Stimulated activated CD8-positive, alpha-beta memory T cell treated with anti-CD3 and anti-CD28 coated beads, Interleukin-4, amount 100 ng/mL, for 4 hours (primary cell): Measurements from ENCODE around the gene CLMN.

ENCODE experiments used
- DNase-seq, 2 donors: peaks; one replicate each; pipeline ENCODE4 v3.0.0-alpha.2; 2020; ENCODE audit warnings: low read depth in 2 of 2, low spot score in 1 of 2

CLMN gene

DNA sequence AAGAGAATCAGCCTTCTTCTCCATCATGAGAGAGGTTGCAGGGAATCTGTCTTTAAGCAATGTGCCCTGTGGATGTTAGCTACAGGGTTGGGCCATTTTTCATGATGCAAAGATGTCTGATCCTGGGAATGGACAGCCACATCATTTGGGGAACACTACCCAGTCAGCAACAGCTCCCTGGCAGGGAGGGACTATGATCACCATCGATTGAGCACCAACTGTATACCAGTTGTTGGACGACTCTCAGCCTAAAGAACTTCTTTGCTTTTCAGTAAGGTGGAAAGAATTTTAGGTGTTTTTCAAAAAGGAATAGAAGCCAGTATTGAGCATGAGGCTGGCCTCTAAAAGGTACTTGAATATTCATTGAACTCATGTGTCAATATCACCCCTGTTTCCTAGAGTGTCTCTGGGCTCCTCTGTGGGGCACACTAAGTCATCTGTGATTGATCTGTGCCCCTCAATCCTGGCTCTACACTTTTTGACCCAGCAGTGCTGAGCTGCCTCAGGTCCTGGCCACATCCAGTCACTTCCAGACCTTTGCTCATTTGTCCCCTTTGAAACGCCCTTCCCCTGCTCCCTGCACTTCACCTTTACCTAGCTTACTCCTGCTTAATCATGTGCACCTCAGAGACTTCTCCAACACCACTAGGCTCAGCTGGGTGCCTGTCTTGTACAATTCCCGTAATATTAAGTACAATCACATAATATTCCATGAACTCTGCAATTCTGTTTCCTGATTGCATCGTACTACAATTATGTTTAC, 2.2 kb upstream of the CLMN start:
- no peak for DNase-seq

DNA sequence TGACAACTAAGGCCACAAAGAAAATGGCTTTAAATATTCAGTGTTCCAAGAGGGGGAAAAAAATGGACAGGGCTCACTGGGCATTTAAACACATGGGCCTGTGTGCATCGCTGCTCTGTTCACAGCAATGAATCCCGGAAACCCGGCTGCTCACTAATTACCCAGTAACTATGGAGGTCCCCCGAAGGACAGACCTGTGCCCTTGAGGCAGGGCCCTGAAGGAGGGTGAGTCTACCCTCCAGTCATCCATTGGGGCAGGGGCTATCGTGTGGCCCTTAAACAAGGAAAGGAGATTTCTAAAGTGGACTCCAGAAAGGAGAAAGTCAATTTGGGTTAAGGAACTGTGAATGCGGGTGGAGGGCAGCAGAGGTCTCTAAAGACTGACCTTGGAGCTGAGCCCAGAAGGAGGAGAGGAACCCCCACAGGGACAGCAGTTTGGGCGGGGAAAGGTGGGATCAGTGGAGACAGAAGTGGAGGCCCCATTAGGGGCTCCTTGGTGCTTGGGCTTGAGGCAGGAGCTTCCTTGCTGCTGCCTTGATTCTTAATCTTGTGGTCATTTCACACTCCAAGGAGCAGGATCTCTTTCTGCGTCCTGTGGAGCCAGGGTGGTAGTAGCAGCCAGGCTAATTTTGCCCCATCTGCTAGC, 1.4 kb upstream of the CLMN start:
- DNase-seq: no peak

DNA sequence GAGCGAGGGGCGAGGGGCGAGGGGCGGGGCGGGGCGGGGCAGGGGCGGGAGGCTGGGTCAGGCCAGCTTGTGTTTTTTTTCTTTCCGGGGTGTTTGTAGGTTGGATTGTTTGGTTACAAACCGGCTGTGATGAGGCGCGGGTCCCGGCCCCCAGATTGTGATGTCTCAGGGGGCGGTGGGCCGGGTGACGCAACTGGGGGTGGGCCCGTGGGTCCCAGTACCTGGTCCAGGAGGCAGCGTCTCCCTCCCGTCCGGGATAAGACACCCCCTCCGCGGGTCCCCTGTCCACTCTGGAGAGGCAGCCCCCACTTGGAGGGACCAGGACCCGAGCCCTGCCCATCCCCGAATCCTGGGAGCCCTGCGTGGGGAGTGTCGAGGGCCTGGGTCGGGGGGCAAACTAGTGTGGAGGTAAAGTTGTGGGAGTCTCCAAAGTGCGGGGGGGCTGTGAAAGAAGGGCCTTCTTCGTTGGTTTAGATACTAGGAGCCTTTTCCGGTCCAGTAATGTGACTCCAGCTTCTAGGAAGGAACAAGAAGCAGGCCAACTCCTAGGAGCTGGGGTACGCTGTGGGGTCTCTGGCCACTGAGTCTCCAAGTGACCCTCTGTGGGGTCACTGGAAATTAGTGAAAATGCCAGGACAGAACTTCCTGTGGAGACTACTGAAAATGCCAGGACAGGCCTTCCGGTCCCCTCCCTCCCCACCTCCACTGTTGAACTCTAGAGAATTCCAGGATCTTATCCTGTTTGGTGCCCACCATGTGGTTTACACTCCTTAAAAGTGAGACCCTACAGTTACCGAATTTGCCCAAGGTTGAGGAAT, 579 bp upstream of the CLMN start:
- no peak for DNase-seq

DNA sequence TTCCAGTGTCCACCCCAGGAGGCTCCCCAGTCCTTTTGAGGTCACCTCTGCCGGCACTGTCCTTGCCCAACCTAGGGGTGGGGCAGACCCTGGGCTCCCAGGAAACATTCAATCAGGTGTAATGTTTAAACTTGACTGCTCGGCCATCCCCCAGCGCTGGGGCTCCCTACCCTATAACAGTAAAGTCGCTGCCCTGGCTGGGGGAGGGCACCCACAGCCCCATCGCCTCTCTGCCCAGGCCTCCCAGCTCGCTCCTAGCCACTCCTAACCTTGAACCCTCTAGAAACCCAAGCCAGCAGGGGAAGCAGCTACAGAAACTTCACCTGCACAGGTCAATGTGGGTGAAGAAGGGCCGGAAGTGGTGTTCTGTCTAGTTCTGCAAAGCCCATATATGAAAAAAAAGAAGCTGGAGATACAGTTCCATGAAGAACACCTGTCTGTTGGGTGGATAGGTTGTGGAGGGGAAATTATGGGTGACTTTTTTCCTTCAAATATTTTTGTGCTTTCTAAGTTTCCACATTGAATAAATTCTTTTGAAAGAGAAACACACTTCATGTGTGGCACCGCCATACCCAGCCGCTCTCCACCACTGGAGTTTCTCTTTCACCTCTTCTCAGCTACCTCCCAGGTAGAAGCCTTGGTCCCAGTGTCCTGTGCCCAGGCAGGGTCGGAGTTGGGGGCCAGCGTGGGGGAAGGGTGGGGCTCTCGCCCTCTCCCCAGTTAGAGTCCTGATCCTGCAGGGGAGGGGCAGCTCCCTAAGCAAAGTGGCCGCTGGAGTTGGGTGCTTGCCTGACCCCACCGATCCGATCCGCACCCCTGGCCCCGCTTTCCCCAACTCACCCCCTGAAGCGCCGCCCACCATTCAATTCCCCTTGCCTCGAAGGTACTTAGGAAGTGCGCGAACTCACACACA, 1.1 kb downstream of the CLMN start:
- DNase-seq: no peak

DNA sequence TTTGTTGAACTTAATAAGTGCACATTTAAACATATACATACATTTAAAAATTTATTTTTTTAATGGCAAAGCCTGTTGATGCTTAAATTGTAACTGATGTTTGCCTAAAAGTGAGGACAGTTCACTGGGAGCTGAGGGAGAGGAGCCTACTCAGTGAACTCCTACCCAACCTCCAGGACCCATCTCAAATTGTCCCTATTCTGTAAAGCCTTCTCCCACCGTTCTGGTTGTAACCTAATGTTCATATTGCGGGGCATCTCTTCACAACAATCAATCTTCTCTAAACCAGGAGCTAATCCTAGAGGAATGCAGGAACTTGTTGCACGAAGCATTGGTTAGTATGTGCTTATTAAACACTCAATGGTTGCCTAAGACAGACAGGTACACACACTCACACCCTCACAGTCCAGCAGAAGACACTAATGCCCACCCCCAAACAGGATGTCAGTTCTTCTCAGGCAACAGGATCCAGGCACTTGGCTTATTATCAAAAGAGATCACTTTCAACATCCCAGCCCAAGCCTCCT, 1.8 kb downstream of the CLMN start:
- no peak for DNase-seq

DNA sequence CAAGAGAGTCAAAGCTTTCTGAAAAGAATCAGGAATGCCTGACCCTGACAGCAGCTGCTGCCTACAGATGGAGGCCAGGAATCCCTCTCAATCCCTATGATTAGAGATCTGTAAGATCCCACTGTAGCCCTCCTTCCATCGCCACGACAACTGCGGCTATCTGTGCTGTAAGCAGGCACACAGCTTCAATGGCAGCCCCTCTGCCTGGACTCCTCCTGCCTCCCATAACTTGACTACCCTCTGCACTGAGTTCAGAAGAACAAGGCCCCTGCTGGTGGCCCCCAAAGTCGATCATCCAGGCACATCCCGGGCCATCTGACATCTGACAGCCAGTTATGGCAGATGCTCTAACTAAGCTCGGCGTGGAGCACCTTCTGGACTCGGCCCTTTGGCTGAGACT, 2.9 kb downstream of the CLMN start:
- DNase-seq: no peak

DNA sequence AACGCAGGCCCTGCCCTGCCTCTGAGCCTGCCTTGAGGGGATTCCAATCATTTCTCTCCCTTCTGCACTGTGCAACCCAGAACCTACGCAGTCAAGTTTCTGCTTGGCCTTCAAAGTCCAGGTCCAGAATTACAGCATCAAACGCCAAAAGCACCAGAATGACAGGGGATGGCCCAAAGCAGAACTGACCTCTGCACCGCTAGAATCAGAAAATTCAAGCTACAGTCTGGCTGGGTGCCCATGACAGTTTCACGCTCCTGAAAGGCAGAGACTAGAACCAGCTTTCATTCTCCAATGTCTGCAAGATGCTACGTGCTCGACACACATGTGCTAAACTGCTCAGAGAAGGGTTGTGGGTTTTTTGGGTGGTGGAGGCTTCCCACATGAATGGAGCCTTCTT, 4.1 kb downstream of the CLMN start:
- DNase-seq: no peak

DNA sequence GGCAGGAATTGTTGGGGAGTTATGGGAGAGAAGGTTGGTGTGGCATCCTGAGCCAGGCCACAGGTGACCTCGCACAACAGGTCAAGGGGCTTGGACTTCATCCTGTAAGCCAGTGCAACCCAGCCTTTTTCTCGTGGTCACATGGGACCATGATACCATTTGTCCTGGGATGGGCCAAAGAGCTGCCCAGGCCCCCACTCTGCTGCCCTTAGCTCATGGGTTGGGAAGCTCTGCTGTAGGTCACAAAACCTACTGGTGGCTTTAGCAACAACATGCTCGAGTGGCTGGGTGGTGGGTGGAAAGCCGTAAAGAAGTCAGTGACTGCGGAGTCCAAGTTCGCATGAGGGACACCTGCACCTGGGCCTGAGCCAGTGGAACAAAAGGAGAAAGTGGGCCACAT, 4.6 kb downstream of the CLMN start:
- no peak for DNase-seq

DNA sequence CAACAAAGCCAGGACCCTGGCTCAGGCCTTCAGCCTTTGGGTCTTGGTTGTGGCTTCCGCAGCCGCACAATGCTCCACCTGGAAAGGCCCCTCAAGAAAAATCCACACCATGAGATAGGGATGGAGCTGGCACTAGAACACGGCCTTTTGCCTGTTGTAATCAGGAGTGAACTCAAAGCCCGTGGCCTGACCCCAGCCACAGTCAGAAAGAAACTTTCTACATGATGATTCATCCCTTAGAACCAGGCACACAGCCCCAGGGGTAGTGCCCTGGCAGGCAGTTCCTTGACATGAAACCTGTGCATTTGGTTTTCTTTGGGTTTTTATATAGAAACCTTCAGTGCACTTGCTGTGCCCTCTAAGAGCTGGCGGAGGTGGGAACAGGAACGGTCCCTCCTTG, 5.1 kb downstream of the CLMN start:
- no peak for DNase-seq

DNA sequence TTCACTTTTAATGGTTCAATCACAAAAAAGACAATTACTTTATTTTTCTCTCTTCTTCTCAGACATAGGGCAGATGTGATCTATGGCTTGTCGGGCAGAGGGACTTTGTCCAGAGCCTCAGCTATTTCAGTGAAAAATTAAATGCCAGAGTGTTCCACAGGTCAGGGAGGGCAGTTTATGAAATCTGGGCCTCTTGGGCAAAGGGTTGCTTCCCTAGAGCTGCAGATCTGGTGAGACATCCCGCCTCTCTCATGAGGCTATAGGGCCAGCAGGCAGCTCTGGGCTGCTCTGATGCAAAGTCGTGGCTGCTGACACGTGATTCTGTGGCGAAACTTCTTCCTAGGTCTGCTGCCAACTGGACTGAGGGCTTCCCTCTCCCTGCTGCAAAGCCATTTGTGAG, 6.0 kb downstream of the CLMN start:
- no peak for DNase-seq

DNA sequence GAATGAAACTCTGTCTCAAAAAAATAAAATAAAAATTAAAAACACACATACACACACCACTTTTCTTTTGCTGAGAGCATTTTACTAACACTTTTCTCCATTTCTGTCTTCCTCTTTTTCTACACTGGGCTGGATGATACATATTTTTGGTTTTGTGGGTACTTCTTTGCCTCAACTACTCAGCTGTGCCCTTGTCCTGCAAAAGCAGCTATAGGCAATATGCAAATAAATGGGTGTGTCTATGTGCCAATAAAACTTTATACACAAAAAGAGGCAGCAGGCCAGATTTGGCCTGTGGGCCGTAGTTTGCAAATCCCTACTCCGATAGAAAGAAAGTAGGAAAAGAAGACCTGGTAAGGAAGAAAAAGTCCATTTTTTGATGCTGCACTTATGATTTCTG, 6.5 kb downstream of the CLMN start:
- no peak for DNase-seq

DNA sequence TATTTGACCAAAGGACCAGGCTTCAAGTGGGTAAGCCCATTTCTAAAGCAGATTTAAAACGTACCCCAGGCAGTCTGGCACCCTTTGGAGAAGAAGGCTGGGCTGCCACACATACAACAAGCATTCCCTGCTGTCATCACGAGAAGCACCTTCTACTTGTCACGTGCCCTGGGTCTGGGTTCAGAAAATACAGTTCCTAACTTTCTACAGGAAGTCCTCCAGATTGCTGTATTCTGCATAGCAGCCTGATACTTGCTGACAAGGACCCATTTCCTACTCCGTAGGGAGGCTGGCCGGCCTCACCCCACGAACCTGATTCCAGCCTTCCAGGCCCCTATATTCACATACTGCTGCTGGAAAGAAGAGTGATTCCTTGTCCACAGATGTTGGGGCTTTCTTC, 7.4 kb downstream of the CLMN start:
- no peak for DNase-seq

DNA sequence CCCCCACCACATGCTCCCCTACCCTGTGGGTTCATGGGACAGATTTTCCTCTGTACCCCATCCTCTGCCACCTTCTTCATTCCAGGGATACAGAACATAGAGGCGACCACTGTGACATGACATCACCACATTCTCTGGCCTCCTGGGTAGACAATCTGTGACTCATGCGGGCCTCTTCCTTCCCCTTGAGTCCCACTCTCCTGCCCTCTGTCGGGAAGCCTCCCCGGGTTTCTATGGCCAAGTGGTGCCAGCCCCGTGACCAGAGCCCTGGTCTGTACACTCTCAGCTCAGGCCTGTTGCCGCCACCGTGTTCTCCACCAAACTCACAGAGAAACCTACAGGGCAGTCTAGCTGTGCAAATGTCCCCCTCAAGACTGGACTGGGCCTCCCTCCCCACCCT, 8.0 kb downstream of the CLMN start:
- DNase-seq: no peak

DNA sequence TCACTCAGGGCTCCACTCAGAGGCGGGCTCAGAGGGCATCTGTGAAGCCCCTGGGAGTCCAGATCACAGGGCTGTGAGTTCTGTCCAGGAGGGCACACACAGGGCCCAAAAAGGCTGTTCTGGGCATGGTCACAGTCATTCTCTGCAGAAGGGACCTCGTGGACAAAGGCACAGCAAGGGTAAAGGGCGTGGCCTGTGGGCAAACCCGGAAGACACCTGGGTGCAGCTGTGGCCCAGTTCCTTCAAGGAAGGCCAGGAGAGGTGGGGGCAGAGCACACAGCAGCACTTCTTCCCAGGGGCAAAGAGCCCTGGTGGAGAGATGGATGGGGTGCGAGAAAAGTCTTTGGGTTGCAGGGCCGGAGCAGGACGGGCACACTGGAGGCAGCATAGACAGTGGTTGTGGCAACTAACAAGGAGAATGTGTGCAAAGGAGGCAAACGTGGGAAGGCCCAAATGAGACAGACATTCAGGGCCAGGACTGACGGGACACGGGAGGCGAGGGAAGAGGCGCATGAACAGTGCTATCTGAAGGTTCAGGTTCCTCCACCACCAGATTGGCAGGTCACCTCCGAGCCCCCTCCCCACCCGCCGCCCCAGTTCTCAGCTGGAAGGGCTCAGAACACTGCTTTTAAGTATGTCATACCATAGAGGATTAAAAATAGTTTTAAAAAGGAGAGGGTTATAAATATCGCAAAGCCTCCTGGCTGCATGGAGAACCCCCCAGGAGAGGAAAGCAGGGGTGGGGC, 8.9 kb downstream of the CLMN start:
- no peak for DNase-seq

DNA sequence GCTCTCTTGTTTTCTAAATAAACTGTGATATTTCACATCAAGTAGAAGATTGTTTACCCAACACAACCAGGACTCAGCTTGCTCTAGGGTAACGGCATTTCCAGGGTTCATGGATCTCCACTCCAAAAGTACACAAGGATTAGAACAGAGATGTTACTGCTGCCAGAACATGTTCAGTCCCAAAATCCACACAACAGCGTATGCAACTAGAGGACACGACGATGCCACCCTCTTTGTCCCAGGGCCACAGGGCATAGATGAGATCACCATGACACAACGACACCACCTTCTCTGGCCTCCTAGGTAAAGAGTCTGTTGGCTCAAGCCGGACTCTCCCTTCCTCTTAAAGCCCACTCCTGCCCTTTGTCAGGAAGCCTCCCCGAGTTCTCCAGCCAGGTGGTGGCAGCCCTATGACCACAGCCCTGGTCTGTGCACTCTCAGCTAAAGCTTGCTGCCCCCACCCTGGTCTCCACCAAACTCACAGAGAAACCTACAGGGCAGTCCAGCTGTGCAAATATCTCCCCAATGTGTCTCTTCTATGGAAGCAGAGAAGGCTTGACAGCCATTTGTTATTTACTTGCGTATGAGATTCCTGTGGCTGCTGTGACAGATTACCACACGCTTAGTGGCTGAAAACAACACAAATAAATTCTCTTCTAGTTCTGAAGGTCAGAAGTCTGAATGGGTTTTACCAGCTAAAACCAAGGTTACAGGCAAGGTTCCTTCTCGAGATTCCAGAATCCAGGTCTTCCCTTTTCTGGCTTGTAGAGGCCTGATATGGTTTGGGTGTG, 10.3 kb downstream of the CLMN start:
- DNase-seq: no peak

DNA sequence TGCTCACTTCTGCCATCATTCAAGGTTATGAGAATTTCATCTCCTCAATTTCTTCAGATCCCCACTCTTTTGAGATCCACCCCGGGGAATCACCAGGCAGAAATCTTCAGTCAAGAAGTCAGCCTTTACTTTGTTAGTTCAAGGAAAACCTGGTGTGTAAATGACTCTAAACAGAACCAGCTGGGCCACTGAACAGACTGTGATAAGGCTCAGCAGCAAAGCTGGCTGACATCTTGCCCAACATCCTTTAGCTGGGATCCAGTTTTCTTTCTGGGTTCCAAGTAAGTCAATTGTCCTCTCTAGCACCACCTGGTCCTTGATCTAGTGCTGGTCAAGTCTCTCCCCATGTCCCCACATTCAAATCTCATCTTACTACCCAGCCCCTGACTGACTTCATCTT, 11.6 kb downstream of the CLMN start:
- no peak for DNase-seq

DNA sequence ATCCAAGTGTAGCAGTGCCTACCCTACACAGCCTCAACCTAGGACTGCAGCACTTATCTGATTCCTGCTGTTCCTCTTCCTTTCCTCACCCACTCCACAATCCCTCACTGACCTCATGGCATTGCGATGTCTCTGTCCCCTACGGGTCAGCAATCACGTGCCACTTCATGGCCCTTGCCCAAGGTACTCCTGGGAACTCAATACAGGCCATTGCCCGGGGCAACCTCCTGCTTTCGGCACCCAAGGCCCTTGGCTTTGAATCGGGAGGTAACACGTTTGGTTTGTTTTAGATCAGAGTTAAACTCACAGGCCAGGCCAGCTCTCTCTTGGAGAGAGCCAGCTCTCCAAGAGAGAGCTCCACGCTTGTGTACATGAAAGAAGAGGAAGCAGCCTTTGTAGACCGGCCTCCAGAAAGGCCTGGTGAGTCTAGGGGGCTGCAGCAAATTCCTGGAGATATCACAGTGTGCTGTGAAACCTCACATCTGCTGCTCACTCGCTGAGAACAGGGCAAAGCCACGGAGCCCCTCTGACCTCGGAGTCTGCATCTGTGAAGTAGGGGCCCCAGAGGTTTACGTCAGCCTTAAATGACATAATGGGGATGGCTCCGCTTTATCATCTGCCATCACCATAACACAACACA, 12.2 kb downstream of the CLMN start:
- no peak for DNase-seq

DNA sequence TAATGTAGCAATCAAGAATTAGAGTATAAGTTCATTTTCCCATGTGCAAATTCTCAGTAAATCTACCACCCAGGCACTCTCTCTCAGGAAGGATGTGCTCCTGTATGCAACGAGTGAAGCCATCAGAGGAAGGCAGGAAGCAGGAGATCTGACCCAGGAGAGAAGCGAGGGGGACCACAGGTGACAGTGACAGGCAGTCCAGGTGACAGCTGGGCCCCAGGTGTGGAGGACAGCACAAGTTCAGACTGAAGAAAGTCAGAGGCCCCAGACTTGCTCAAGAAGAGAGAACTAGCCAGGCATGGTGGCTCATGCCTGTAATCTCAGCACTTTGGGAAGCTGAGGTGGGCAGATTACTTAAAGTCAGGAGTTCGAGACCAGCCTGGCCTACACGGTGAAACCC, 13.8 kb downstream of the CLMN start:
- DNase-seq: no peak

DNA sequence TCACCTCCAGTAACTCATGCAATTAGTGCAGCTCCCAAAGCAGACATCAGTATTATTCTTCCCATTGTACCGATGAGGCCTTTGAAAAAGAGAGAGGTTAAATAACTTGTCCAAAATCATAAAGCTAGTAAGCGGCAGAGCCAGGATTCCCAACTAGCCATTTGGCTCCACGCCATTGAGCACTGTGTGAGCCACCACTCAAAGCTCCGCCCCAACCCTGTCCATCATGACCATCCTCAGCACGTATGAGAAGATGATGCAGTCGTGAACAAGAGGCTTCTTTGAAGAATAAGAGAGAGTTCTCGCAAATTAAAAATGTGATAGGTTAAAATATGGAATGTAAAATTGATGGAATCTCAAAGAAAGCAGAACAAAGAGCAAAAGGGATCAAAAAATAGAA, 14.6 kb downstream of the CLMN start:
- no peak for DNase-seq
